ENCODE results near the gene EGFL8.

DNA sequence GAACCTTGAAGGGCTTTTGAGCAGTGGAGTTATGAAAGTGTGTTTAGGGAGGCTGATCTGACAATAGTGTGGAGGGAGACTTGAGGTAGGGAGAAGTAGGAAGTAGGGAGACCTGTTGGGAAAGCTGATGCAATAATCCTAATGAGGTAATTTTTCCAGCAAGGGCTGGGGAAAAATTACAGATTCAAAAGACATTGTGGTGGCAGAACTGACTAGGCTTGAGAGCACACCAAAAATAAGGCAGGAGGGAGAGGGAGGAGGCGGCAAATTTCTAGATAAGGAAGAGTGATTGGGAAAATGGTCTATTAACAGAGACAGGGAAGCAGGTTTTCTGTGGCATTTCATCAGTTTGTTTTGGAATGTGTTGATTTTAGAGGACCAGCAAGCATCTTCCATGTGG, 18.1 kb upstream of the EGFL8 start:
- TF ChIP-seq, protein P1, sequence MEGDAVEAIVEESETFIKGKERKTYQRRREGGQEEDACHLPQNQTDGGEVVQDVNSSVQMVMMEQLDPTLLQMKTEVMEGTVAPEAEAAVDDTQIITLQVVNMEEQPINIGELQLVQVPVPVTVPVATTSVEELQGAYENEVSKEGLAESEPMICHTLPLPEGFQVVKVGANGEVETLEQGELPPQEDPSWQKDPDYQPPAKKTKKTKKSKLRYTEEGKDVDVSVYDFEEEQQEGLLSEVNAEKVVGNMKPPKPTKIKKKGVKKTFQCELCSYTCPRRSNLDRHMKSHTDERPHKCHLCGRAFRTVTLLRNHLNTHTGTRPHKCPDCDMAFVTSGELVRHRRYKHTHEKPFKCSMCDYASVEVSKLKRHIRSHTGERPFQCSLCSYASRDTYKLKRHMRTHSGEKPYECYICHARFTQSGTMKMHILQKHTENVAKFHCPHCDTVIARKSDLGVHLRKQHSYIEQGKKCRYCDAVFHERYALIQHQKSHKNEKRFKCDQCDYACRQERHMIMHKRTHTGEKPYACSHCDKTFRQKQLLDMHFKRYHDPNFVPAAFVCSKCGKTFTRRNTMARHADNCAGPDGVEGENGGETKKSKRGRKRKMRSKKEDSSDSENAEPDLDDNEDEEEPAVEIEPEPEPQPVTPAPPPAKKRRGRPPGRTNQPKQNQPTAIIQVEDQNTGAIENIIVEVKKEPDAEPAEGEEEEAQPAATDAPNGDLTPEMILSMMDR (IDR thresholded peaks at IDR 0.05) = no peak
- TF ChIP-seq POLR2A (IDR thresholded peaks at IDR 0.05) = no peak
